K562 (cell line): ENCODE measurements around the gene SYNGR3. TPM values are rescaled to one million over a fixed set of nuclear protein-coding genes. Genes with fewer than 3 reads are reported as not detected.

Source experiments
- ATF6 ChIP-seq: sonication (generic); formaldehyde crosslinking; IDR thresholded peaks from 2 replicates; pipeline ENCODE4 v1.4.0; 2020; ENCODE audit warnings: mild to moderate bottlenecking, missing genetic modification reagents
- CCAR2 ChIP-seq: fragments of 200-400 bp; formaldehyde crosslinking; IDR thresholded peaks from 2 replicates; pipeline ENCODE4 v1.6.1; 2017; ENCODE audit warnings: mild to moderate bottlenecking, low read depth, low read length
- ELF2 ChIP-seq: fragments of 250-450 bp; sonication (Bioruptor Pico); IDR thresholded peaks from 2 replicates; pipeline ENCODE4 v1.5.0; 2021; ENCODE audit warnings: mild to moderate bottlenecking
- ETV1 ChIP-seq: fragments of 450-650 bp; conservative IDR thresholded peaks from 2 replicates; pipeline ENCODE4 v1.6.1; 2016; ENCODE audit warnings: missing genetic modification characterization, control low read depth, low read depth, missing compliant biosample characterization
- GATAD2B ChIP-seq: fragments of 450-650 bp; IDR thresholded peaks from 2 replicates; pipeline ENCODE4 v1.6.1; 2017; ENCODE audit warnings: mild to moderate bottlenecking, borderline replicate concordance
- HDAC2 ChIP-seq: fragments of 450-650 bp; IDR thresholded peaks from 2 replicates; pipeline ENCODE4 v1.6.1; 2016; ENCODE audit warnings: mild to moderate bottlenecking
- MTF1 ChIP-seq: fragments of 250-450 bp; sonication (Bioruptor Pico); IDR thresholded peaks from 2 replicates; pipeline ENCODE4 v1.9.0; 2021; ENCODE audit warnings: moderate library complexity, mild to moderate bottlenecking, inconsistent platforms, borderline replicate concordance
- POLR2AphosphoS5 ChIP-seq: IDR thresholded peaks from 2 replicates; pipeline ENCODE4 v1.6.1; 2011; ENCODE audit warnings: mild to moderate bottlenecking, low read depth, low read length, moderate library complexity; ENCODE audit not compliant: control insufficient read depth, insufficient read depth
- POLR2G ChIP-seq: fragments of 200-400 bp; formaldehyde crosslinking; IDR thresholded peaks from 2 replicates; pipeline ENCODE4 v1.6.1; 2017; ENCODE audit warnings: low read depth, mild to moderate bottlenecking, antibody characterized with exemption, low read length, moderate library complexity
- RFX5 ChIP-seq: IDR thresholded peaks from 2 replicates; pipeline ENCODE4 v1.6.1; 2011; ENCODE audit warnings: low read depth, mild to moderate bottlenecking, improper control_type of control experiment, low read length
- TAF9B ChIP-seq: fragments of 450-650 bp; IDR thresholded peaks from 2 replicates; pipeline ENCODE4 v1.6.1; 2018; ENCODE audit warnings: mild to moderate bottlenecking; ENCODE audit not compliant: partially characterized antibody
- USF2 ChIP-seq: sonication (generic); formaldehyde crosslinking; IDR thresholded peaks from 2 replicates; pipeline ENCODE4 v1.5.0; 2020; ENCODE audit warnings: missing genetic modification reagents
- ZFX ChIP-seq: sonication (generic); formaldehyde crosslinking; IDR thresholded peaks from 2 replicates; pipeline ENCODE4 v1.8.0; 2022; ENCODE audit warnings: mild to moderate bottlenecking, missing genetic modification reagents, moderate library complexity
- ZHX1 ChIP-seq: fragments of 150-350 bp; conservative IDR thresholded peaks from 2 replicates; pipeline ENCODE4 v1.6.1; 2014; ENCODE audit warnings: low read length
- ZKSCAN8 ChIP-seq: fragments of 200-800 bp; sonication (Bioruptor generic); IDR thresholded peaks from 2 replicates; pipeline ENCODE4 v1.6.1; 2016; ENCODE audit warnings: missing genetic modification characterization, missing compliant biosample characterization
- ZNF431 ChIP-seq: sonication (generic); formaldehyde crosslinking; IDR thresholded peaks from 2 replicates; pipeline ENCODE4 v1.8.0; 2022; ENCODE audit warnings: mild to moderate bottlenecking, missing genetic modification reagents
- ZNF699 ChIP-seq: fragments of 250-450 bp; sonication (Bioruptor Pico); IDR thresholded peaks from 2 replicates; pipeline ENCODE4 v1.8.0; 2021; ENCODE audit warnings: mild to moderate bottlenecking, moderate library complexity; ENCODE audit not compliant: insufficient replicate concordance
- ZNF740 ChIP-seq, 3 experiments: fragments of 200-800 bp in 1 of 3; sonication (Bioruptor generic) in 1 of 3; sonication (generic) in 1 of 3; formaldehyde crosslinking in 1 of 3; IDR thresholded peaks; 2 replicates each; pipeline versions ENCODE4 v1.6.1 to v1.8.0; 2016 to 2022; ENCODE audit warnings: mild to moderate bottlenecking in 2 of 3, missing compliant biosample characterization in 2 of 3, missing genetic modification characterization in 2 of 3, missing genetic modification reagents in 1 of 3
- ZNF79 ChIP-seq: fragments of 250-450 bp; sonication (Bioruptor Pico); IDR thresholded peaks from 2 replicates; pipeline ENCODE4 v1.4.0; 2020; ENCODE audit warnings: low read depth, mild to moderate bottlenecking, moderate library complexity
- polyA plus RNA-seq, 8 experiments: library from polyadenylated mRNA; depleted of rRNA in 4 of 8; stranded (reverse) in 5 of 8; unstranded in 3 of 8; fragments of >200 nt; fragmentation: Nextera tagmentation in 2 of 8; fragmentation: Illumina TruSeq in 1 of 8; extraction: Ambion mirVana in 2 of 8; extraction: Trizol in 1 of 8; gene quantifications; 2 replicates each; pipeline versions ENCODE4 v1.2.1 to v1.2.3, GENCODE V29; 2011 to 2014; ENCODE audit warnings: inconsistent platforms in 1 of 8, missing spikeins in 1 of 8
- total RNA-seq, 7 experiments: library from RNA; depleted of rRNA in 6 of 7; stranded (reverse); fragments of >200 nt in 6 of 7; fragmentation: Illumina TruSeq in 2 of 7; extraction: Trizol in 2 of 7; gene quantifications; 2 replicates each; pipeline versions ENCODE4 v1.2.1 to v1.2.3, GENCODE V29; 2011 to 2021; ENCODE audit warnings: low replicate concordance in 1 of 7

SYNGR3 gene
- total and polyA plus RNA-seq, 9 of the 15 experiments (the other 6 are each of a cell fraction or from before 2014, with no cell fraction given) = 3.7 to 69.2 (median 36.3) TPM

GRCh38 chr16:1971796-1972489 is 17.8 kb upstream of the SYNGR3 start, which contains the start of gene TBL3 (continued):
- TF ChIP-seq RFX5 (peak; percentile 23; the same call in 1 of the 2 replicates), MTF1 (CRISPR knock-in tag) (no peak), POLR2G (peak; percentile 93), ZFX (CRISPR knock-in tag) (peak; percentile 92), CCAR2 (no peak), HDAC2 (peak; percentile 40; the same call in 1 of the 2 replicates), ZNF79 (peak; percentile 38; the same call in 1 of the 2 replicates), ELF2 (CRISPR knock-in tag) (peak; percentile 98), ZNF431 (CRISPR knock-in tag) (0 out of 2 replicates have a peak, but pooled peaks have one; percentile 10), ZHX1 (peak; percentile 96), ZNF699 (CRISPR knock-in tag) (no peak), ZKSCAN8 (peak; percentile 89), ETV1 (tag) (peak; percentile 96), ZNF740 (CRISPR knock-in tag; IDR thresholded peaks at IDR 0.05) (peak; percentile 58; the same call in 1 of the 2 replicates), ZNF740 (tag; IDR thresholded peaks at IDR 0.05) (no peak), ATF6 (CRISPR knock-in tag) (0 out of 2 replicates have a peak, but pooled peaks have one; percentile 73), GATAD2B (0 out of 2 replicates have a peak, but pooled peaks have one; percentile 41), POLR2AphosphoS5 (peak; percentile 67; the same call in 1 of the 2 replicates), TAF9B (peak; percentile 69), USF2 (CRISPR knock-in tag) (no peak)
